ENCODE results near the gene UBXN4. TPM values are rescaled to one million over a fixed set of nuclear protein-coding genes. Genes with fewer than 3 reads are reported as not detected.

UBXN4 gene
- total RNA-seq, 1 experiment from 2014 or later = 83.7 TPM

DNA sequence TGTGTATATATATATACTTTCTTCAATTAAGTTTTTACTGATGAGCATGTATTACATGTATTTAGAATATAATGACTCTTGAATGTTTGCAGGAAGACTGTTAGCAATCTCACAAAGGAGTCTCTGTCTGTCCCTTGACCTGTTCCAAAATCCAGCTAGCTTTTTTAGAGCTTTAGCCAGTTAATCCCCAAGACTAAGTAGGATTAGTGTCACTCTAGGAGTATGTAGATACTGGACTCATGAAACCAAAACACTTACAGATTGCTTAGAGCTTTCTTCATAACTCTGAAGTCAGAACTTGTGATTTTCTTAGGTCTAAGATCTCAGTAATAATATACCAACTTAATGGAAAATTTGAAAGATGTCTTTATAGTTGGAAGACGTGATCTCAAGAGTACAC is 2.2 kb downstream of the UBXN4 start:
- ATAC-seq = no peak
- Histone ChIP-seq H3K4me1 (ENCODE audit: control insufficient read depth, insufficient read depth, low read length) (peaks cover 16% of the 10 kb centered on the region), H3K36me3 (ENCODE audit: control insufficient read depth, insufficient read depth, low read length) (no peaks in the 10 kb centered on the region; the same call in 1 of the 2 replicates), H3K4me3 (ENCODE audit: low read depth in 2 of 2, low read length in 2 of 2) (peak overlapping the region; percentile 17 to 88; a peak in 3 of 4 replicates), H3K27me3 (ENCODE audit: control insufficient read depth, insufficient read depth, low read length) (no peaks in the 10 kb centered on the region), H3K27ac (ENCODE audit: low read length) (peak overlapping the region; percentile 78), H3K9me3 (ENCODE audit: control insufficient read depth, insufficient read depth, low read depth, low read length) (no peaks in the 10 kb centered on the region)
- no TSS peak for BruUV-seq (replicated peaks)
- no peak for DNase-seq (ENCODE audit: low read depth, low spot score)
- no peak for TF ChIP-seq POLR2AphosphoS5 (IDR thresholded peaks at IDR 0.05; ENCODE audit: low read depth, low read length)
- in situ Hi-C loops (cut with HindIII; ENCODE audit: low pct_unique_long_range_greater_than_20kb, low sequenced_read_pairs) = no loop called here
- POLR2A ChIA-PET = interaction anchor here (0.6 kb wide), 1 partner anchor 13 kb away, joined by 4 read pairs; no protein-coding TSS in a partner anchor
- CTCF ChIA-PET = no interaction called here
- intact Hi-C loops (cut with micrococcal nuclease; ENCODE audit: unreplicated experiment) = no loop called here

- Histone ChIP-seq H3K27ac (ENCODE audit: low read length) (no peak overlapping the region; the same call in 1 of the 2 replicates), H3K4me3 (ENCODE audit: low read depth in 2 of 2, low read length in 2 of 2) (no peak overlapping the region)
- POLR2A ChIA-PET = no interaction called here
Measured at GRCh38 chr2:135744760-135745314, 3.2 kb downstream of the UBXN4 start.

More at GRCh38 chr2:135744760-135745314, 3.2 kb downstream of the UBXN4 start:
- DNase-seq (ENCODE audit: low read depth, low spot score) (no peak), ATAC-seq (no peak)
- in situ Hi-C loops (cut with HindIII; ENCODE audit: low pct_unique_long_range_greater_than_20kb, low sequenced_read_pairs) (no loop called here), intact Hi-C loops (cut with micrococcal nuclease; ENCODE audit: unreplicated experiment) (no loop called here)
- CTCF ChIA-PET = no interaction called here
- Histone ChIP-seq H3K4me1 (ENCODE audit: control insufficient read depth, insufficient read depth, low read length) (peaks cover 16% of the 10 kb centered on the region), H3K9me3 (ENCODE audit: control insufficient read depth, insufficient read depth, low read depth, low read length) (no peaks in the 10 kb centered on the region), H3K36me3 (ENCODE audit: control insufficient read depth, insufficient read depth, low read length) (peaks cover 3% of the 10 kb centered on the region), H3K27me3 (ENCODE audit: control insufficient read depth, insufficient read depth, low read length) (no peaks in the 10 kb centered on the region)
- no TSS peak for BruUV-seq (replicated peaks)
- TF ChIP-seq CTCF (IDR thresholded peaks at IDR 0.05) = no peak
- TF ChIP-seq, protein P1, sequence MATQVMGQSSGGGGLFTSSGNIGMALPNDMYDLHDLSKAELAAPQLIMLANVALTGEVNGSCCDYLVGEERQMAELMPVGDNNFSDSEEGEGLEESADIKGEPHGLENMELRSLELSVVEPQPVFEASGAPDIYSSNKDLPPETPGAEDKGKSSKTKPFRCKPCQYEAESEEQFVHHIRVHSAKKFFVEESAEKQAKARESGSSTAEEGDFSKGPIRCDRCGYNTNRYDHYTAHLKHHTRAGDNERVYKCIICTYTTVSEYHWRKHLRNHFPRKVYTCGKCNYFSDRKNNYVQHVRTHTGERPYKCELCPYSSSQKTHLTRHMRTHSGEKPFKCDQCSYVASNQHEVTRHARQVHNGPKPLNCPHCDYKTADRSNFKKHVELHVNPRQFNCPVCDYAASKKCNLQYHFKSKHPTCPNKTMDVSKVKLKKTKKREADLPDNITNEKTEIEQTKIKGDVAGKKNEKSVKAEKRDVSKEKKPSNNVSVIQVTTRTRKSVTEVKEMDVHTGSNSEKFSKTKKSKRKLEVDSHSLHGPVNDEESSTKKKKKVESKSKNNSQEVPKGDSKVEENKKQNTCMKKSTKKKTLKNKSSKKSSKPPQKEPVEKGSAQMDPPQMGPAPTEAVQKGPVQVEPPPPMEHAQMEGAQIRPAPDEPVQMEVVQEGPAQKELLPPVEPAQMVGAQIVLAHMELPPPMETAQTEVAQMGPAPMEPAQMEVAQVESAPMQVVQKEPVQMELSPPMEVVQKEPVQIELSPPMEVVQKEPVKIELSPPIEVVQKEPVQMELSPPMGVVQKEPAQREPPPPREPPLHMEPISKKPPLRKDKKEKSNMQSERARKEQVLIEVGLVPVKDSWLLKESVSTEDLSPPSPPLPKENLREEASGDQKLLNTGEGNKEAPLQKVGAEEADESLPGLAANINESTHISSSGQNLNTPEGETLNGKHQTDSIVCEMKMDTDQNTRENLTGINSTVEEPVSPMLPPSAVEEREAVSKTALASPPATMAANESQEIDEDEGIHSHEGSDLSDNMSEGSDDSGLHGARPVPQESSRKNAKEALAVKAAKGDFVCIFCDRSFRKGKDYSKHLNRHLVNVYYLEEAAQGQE (IDR thresholded peaks at IDR 0.05; ENCODE audit: insufficient read depth in 1 of 2, low read depth in 2 of 2, low read length in 1 of 2) = no peak
- no peak for TF ChIP-seq SIN3A (IDR thresholded peaks at IDR 0.05; ENCODE audit: borderline replicate concordance, insufficient read depth, low read depth, low read length)
- TF ChIP-seq POLR2AphosphoS5 (IDR thresholded peaks at IDR 0.05; ENCODE audit: low read depth, low read length) = no peak
- no peak for TF ChIP-seq TCF7L2 (IDR thresholded peaks at IDR 0.05; ENCODE audit: low read depth, low read length)

Data from Panc1 (cell line).